GM12891 (cell line): ENCODE results near the gene FAF1.

Experiments used
- DNase-seq: peaks from one replicate; pipeline ENCODE4 v3.0.0; 2011; ENCODE audit warnings: low spot score; ENCODE audit not compliant: insufficient read length
- FAIRE-seq: peaks from 2 replicates; lab custom pipeline; 2011; peaks lifted over from hg19 to GRCh38; lab: Jason Lieb, UNC
- PAX5 ChIP-seq: IDR thresholded peaks from 2 replicates; pipeline ENCODE4 v1.6.1; 2011; ENCODE audit warnings: low read length, moderate library complexity, mild to moderate bottlenecking; ENCODE audit not compliant: insufficient read depth, severe bottlenecking
- POLR2A ChIP-seq: IDR thresholded peaks from 2 replicates; pipeline ENCODE4 v1.6.1; 2011; ENCODE audit warnings: low read depth, low read length, control low read depth
- POLR2AphosphoS5 ChIP-seq: IDR thresholded peaks from 2 replicates; pipeline ENCODE4 v1.6.1; 2011; ENCODE audit warnings: low read depth, low read length, control low read depth
- POU2F2 ChIP-seq: IDR thresholded peaks from 2 replicates; pipeline ENCODE4 v1.6.1; 2011; ENCODE audit warnings: low read depth, mild to moderate bottlenecking, control low read depth, low read length, moderate library complexity
- SPI1 ChIP-seq: IDR thresholded peaks from 2 replicates; pipeline ENCODE4 v1.6.1; 2011; ENCODE audit warnings: low read depth, low read length, control low read depth
- TAF1 ChIP-seq: IDR thresholded peaks from 2 replicates; pipeline ENCODE4 v1.6.1; 2011; ENCODE audit warnings: low read depth, low read length, control low read depth

FAF1 gene

DNA sequence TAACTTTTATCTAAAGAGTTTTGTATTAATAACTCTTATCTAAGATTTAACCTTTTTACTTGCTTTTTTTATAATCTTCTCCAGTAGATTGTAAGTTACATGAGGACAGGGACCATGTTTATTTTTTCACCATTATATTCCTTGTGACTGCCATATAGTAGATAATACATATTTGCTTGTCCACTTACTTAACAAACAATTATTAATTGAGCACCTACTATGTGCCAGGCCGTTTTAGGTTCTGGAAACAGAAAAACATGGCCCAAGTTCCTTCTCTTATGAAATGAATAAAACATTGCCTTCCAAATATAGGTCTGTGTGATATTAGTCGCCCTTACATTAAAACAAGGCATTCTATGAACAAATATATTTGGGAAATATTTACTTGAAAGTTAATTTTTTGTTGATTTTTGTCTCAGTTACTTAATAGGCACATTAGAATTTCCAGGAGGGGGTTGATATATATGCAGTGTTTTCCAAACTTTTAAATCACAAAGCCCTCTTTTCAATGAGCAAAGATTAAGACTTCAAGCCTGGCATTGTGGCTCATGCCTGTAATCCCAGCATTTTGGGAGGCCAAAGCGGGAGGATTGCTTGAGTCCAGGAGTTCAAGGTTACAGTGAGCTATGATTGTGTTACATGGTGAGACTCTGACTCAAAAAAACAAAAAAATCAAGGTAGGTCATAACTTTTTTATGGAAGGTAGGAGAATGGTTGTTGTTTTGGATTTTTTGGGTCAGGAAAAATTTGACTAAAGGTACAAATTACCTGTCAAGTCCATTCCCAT is 32.7 kb upstream of the FAF1 start:
- FAIRE-seq (no peak), DNase-seq (no peak)
- TF ChIP-seq POLR2A (no peak), POLR2AphosphoS5 (no peak), PAX5 (no peak), TAF1 (no peak), SPI1 (no peak), POU2F2 (no peak)

- FAIRE-seq: no peak
- no peak for DNase-seq
- TF ChIP-seq POLR2AphosphoS5: no peak
- no peak for TF ChIP-seq POLR2A
- TF ChIP-seq SPI1: no peak
- TF ChIP-seq TAF1: no peak
- TF ChIP-seq POU2F2: no peak
- no peak for TF ChIP-seq PAX5
Measured at GRCh38 chr1:50989694-50990093, 29.6 kb upstream of the FAF1 start.

GRCh38 chr1:50986653-50987052 is 26.6 kb upstream of the FAF1 start:
- TF ChIP-seq TAF1 (no peak), SPI1 (no peak)
- peak; percentile 70 for FAIRE-seq

DNA sequence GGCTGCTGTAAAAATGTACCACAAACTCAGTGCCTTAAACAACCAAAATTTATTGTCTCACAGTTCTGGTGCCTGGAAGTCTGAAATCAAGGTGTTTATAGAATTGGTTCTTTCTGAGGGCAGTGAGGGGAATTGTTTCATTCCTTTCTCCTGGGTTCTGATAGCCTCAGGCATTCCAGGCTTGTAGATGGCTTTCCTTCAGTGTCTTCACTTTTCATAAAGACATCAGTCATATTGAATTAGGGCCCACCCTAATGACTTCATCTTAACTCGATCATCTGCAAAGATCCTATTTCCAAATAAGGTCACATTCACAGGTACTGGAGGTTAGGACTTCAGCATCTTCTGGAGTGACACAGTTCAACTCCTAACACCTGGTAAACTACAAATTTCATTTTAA is 25.0 kb upstream of the FAF1 start:
- no peak for TF ChIP-seq POU2F2
- TF ChIP-seq SPI1: no peak
- TF ChIP-seq POLR2A: no peak
- no peak for TF ChIP-seq PAX5
- no peak for TF ChIP-seq POLR2AphosphoS5
- no peak for TF ChIP-seq TAF1
- DNase-seq: no peak

More at GRCh38 chr1:50986653-50987052, 26.6 kb upstream of the FAF1 start:
- no peak for DNase-seq

DNA sequence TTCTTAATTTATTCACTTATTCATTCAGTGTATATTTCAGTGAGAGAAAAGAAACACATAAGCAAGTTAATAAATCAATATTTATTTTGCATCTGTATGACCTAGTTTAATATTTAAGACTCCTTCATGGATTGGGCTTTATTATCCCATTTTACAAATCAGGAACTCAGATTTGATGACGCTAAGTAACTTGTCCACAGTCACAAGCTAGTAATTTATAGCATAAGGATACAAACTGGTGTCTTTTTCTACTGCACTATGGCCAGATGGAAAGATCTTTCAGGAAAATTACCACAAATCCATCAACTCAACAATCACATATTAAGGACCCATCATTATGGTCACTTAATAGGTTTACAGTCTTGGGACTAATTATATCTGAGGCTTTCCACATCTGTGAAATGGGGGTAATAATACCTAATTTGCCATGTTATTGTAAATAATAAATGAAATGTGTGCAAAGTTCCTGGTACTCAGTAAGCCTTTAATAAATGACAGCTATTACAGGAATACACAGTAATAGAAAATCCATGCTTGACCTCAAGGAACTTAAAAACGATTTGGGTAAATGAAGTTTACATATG is 23.2 kb upstream of the FAF1 start:
- FAIRE-seq: no peak
- TF ChIP-seq POU2F2 (no peak), POLR2A (no peak), TAF1 (no peak), PAX5 (no peak)
- no peak for DNase-seq

More for the DNA sequence above, 25.0 kb upstream of the FAF1 start:
- peak; percentile 57 for FAIRE-seq

DNA sequence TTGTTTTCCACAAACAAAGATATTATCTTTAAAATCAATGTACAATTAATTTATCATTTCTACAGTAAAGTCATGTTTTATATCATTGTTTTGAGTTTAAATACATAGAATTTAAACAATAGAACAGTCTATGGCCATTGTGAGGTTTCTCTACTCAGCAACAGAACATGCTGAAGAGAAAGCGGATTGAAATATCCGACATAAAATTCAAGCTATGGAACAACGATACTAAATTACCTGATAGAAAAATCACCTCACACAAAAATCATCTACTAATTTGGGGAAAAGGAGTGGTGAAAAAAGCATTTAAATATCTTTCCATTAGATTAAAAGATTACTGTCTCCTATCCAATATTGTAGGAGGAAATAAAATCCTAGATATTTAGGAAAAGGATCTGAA is 22.5 kb upstream of the FAF1 start:
- no peak for TF ChIP-seq TAF1
- no peak for TF ChIP-seq POLR2A
- no peak for TF ChIP-seq SPI1
- no peak for TF ChIP-seq PAX5
- no peak for TF ChIP-seq POLR2AphosphoS5
- no peak for TF ChIP-seq POU2F2
- FAIRE-seq (no peak), DNase-seq (no peak)

DNA sequence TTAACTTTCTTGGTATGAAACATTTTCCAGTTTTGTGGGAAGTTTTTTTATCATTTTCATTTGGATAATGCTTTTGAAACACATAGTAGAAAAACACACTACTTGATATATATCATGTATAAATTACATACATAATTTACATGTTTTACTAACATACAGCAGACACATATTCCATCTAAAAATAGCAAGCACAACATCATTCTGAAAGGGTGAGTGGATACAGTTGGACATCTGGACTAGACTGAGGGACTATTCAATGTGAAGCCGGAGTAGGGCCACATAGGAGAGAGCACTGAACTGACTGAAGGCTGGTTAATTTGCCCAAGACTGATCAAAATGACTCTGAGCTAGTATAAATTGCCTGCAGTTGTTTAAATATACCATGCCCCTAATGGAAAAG is 21.7 kb upstream of the FAF1 start:
- TF ChIP-seq POU2F2: no peak
- FAIRE-seq: no peak
- DNase-seq: no peak

GRCh38 chr1:50980505-50980904 is 20.4 kb upstream of the FAF1 start:
- DNase-seq: no peak
- no peak for FAIRE-seq
- TF ChIP-seq SPI1: no peak
- no peak for TF ChIP-seq TAF1
- no peak for TF ChIP-seq PAX5
- TF ChIP-seq POLR2AphosphoS5: no peak
- TF ChIP-seq POU2F2: no peak
- no peak for TF ChIP-seq POLR2A

DNA sequence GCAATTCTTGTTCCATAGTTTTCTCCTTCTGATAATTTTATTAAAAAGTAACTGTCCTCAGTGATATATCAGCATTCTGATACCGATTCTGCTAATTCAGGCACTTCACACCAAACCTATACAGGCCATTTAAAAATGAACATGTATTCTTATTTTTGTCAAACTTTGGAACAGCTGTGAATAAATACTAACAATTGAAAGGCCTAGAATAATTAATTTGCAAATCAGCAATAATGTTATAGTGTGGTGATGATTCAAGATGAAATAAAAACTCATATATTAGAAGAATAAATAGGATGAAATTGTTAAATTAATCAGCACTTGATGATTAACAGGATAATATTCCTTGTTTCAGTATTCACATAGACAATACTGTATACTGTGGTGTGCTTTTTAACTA is 19.9 kb upstream of the FAF1 start:
- DNase-seq: no peak

More for the DNA sequence above, 19.9 kb upstream of the FAF1 start:
- TF ChIP-seq PAX5 (no peak), SPI1 (no peak), TAF1 (no peak), POLR2AphosphoS5 (no peak), POU2F2 (no peak), POLR2A (no peak)
- FAIRE-seq: no peak
